Mesenchymal stem cell (in vitro differentiated cells and primary cell): ENCODE results near the gene ELMO3.
A peak's percentile ranks its signal among the peaks of the same experiment; 100 is the strongest.

Experiments used
- DNase-seq: peaks from one replicate; pipeline ENCODE4 v3.0.0-alpha.2; 2013
- H2AFZ ChIP-seq: one replicate; pipeline ENCODE4 v1.6.1; 2013; ENCODE audit warnings: low read depth, mild to moderate bottlenecking, control low read depth, inconsistent platforms, low read length, moderate library complexity
- H2AK5ac ChIP-seq: 2 replicates; pipeline ENCODE4 v1.6.1; 2013; ENCODE audit warnings: low read length, moderate library complexity, mild to moderate bottlenecking, inconsistent platforms; ENCODE audit not compliant: severe bottlenecking
- H2BK120ac ChIP-seq: one replicate; pipeline ENCODE4 v1.6.1; 2013; ENCODE audit warnings: low read depth, mild to moderate bottlenecking, inconsistent platforms, low read length, moderate library complexity
- H2BK12ac ChIP-seq, 2 experiments: one replicate each; pipeline ENCODE4 v1.6.1; 2013; ENCODE audit warnings: inconsistent platforms in 2 of 2, low read length in 2 of 2, mild to moderate bottlenecking in 2 of 2, moderate library complexity in 2 of 2, control low read depth in 1 of 2
- H2BK15ac ChIP-seq: one replicate; pipeline ENCODE4 v1.6.1; 2013; ENCODE audit warnings: mild to moderate bottlenecking, low read depth, inconsistent platforms; ENCODE audit not compliant: poor library complexity, severe bottlenecking
- H2BK5ac ChIP-seq: 2 replicates; pipeline ENCODE4 v1.6.1; 2013; ENCODE audit warnings: low read depth, mild to moderate bottlenecking, low read length, control low read depth, inconsistent platforms; ENCODE audit not compliant: poor library complexity, severe bottlenecking
- H3K14ac ChIP-seq, 2 experiments: one replicate each; pipeline ENCODE4 v1.6.1; 2013; ENCODE audit warnings: inconsistent platforms in 2 of 2, low read length in 2 of 2, control low read depth in 1 of 2, mild to moderate bottlenecking in 1 of 2, moderate library complexity in 1 of 2
- H3K18ac ChIP-seq, 2 experiments: one replicate each; pipeline ENCODE4 v1.6.1; 2013; ENCODE audit warnings: inconsistent platforms in 2 of 2, low read length in 2 of 2, control low read depth in 1 of 2, low read depth in 1 of 2, mild to moderate bottlenecking in 1 of 2
- H3K23ac ChIP-seq, 2 experiments: one replicate each; pipeline ENCODE4 v1.6.1; 2013; ENCODE audit warnings: inconsistent platforms in 2 of 2, low read length in 2 of 2, mild to moderate bottlenecking in 2 of 2, moderate library complexity in 2 of 2, control low read depth in 1 of 2
- H3K27ac ChIP-seq: 2 replicates; pipeline ENCODE4 v1.5.1; 2013; ENCODE audit warnings: mild to moderate bottlenecking, moderate library complexity, low read length, control low read depth, inconsistent platforms; ENCODE audit not compliant: poor library complexity, severe bottlenecking
- H3K27me3 ChIP-seq, 2 experiments: 2 replicates each; pipeline versions ENCODE4 v1.6.1 to v1.7.0; 2013; ENCODE audit warnings: low read length in 2 of 2, mild to moderate bottlenecking in 2 of 2, moderate library complexity in 2 of 2, control low read depth in 1 of 2, inconsistent platforms in 1 of 2; ENCODE audit not compliant: control insufficient read depth in 1 of 2, insufficient read depth in 1 of 2
- H3K36me3 ChIP-seq, 2 experiments: 2 replicates each; pipeline versions ENCODE4 v1.6.1 to v1.7.0; 2013; ENCODE audit warnings: low read length in 2 of 2, control low read depth in 1 of 2, inconsistent platforms in 1 of 2, low read depth in 1 of 2, mild to moderate bottlenecking in 1 of 2; ENCODE audit not compliant: insufficient read depth in 2 of 2, control insufficient read depth in 1 of 2
- H3K4ac ChIP-seq, 2 experiments: one replicate each; pipeline ENCODE4 v1.6.1; 2013; ENCODE audit warnings: inconsistent platforms in 2 of 2, low read length in 2 of 2, mild to moderate bottlenecking in 2 of 2, moderate library complexity in 2 of 2, control low read depth in 1 of 2, low read depth in 1 of 2
- H3K4me1 ChIP-seq: 2 replicates; pipeline ENCODE4 v1.6.1; 2013; ENCODE audit warnings: low read depth, low read length, control low read depth; ENCODE audit not compliant: control insufficient read depth, insufficient read depth
- H3K4me2 ChIP-seq: 2 replicates; pipeline ENCODE4 v1.6.1; 2013; ENCODE audit warnings: low read length, mild to moderate bottlenecking, inconsistent platforms; ENCODE audit not compliant: poor library complexity, severe bottlenecking
- H3K4me3 ChIP-seq, 2 experiments: 2 replicates each; pipeline versions ENCODE4 v1.5.1 to v1.7.0; 2013; ENCODE audit warnings: low read length in 2 of 2, mild to moderate bottlenecking in 2 of 2, control low read depth in 1 of 2, low read depth in 1 of 2; ENCODE audit not compliant: insufficient read depth in 1 of 2
- H3K79me1 ChIP-seq: replicated peaks from 2 replicates; pipeline ENCODE4 v1.6.1; 2013; ENCODE audit warnings: mild to moderate bottlenecking, control low read depth, low read length, inconsistent platforms; ENCODE audit not compliant: poor library complexity, severe bottlenecking
- H3K9ac ChIP-seq: 2 replicates; pipeline ENCODE4 v1.7.0; 2013; ENCODE audit warnings: mild to moderate bottlenecking, low read length, moderate library complexity
- H3K9me3 ChIP-seq: 2 replicates; pipeline ENCODE4 v1.7.0; 2013; ENCODE audit warnings: mild to moderate bottlenecking, low read length; ENCODE audit not compliant: control insufficient read depth
- H4K8ac ChIP-seq: one replicate; pipeline ENCODE4 v1.6.1; 2013; ENCODE audit warnings: inconsistent platforms, mild to moderate bottlenecking, low read length, moderate library complexity
- H4K91ac ChIP-seq: one replicate; pipeline ENCODE4 v1.6.1; 2013; ENCODE audit warnings: mild to moderate bottlenecking, low read length, inconsistent platforms
- WGBS: methylation state at CpG from one replicate; pipeline ENCODE4 v1.1.7; 2013; ENCODE audit warnings: mixed read lengths; 5-methylcytosine and 5-hydroxymethylcytosine counted together

The ELMO3 gene

DNA sequence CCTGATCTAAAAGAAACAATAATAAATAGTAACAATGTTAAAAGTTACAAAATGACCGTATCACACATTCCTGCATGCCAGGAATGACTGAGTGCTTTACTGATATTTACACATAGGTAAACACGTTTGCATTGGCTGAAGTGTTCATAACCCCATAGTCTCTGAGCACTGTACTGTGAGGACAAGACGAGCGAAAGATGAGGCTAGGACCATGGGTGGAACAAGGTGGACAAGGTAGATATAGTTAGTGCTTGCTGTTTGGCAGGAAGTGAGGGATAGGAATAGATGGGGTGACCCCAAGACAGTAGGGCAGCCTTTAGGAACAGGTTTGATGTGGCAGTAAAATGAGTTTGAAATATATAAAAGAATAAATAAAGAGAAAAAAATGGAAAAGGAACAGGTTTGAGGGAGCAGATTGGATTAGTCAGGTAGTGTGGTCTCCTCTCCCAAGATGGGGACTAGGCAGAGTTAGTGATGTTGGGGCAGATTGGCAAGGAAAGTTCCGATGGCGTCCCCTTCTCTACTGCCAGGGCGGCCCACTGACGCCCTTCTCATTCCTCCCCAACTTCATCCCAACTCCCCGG is 7.4 kb upstream of the ELMO3 start:
- no peak overlapping the region for H2BK120ac ChIP-seq
- no peak overlapping the region for H3K18ac ChIP-seq
- no peaks in the 10 kb centered on the region for H3K9me3 ChIP-seq
- no peak overlapping the region for H2BK15ac ChIP-seq
- H2AK5ac ChIP-seq: no peak overlapping the region
- H3K23ac ChIP-seq: no peak overlapping the region
- no peak overlapping the region for H3K14ac ChIP-seq
- DNase-seq: no peak
- H3K27me3 ChIP-seq: no peaks in the 10 kb centered on the region
- H3K27ac ChIP-seq: no peak overlapping the region
- peak overlapping the region; percentile 69 for H3K4me2 ChIP-seq
- peak overlapping the region; percentile 98 for H3K9ac ChIP-seq
- H2AFZ ChIP-seq: no peak overlapping the region
- H3K4ac ChIP-seq: no peak overlapping the region
- peak overlapping the region; percentile 25 for H4K8ac ChIP-seq
- peak overlapping the region in 1 of 2 experiments; percentile 99 for H3K4me3 ChIP-seq
- H3K79me1 ChIP-seq: peaks cover 22% of the 10 kb centered on the region
- H4K91ac ChIP-seq: no peak overlapping the region
- peaks cover 33 to 34% of the 10 kb centered on the region in 2 experiments for H3K36me3 ChIP-seq
- 44% methylated on average over 9 of the region's 9 CpGs for WGBS
- H3K4me1 ChIP-seq: peaks cover 31% of the 10 kb centered on the region
- H2BK12ac ChIP-seq: no peak overlapping the region
- H2BK5ac ChIP-seq: no peak overlapping the region

DNA sequence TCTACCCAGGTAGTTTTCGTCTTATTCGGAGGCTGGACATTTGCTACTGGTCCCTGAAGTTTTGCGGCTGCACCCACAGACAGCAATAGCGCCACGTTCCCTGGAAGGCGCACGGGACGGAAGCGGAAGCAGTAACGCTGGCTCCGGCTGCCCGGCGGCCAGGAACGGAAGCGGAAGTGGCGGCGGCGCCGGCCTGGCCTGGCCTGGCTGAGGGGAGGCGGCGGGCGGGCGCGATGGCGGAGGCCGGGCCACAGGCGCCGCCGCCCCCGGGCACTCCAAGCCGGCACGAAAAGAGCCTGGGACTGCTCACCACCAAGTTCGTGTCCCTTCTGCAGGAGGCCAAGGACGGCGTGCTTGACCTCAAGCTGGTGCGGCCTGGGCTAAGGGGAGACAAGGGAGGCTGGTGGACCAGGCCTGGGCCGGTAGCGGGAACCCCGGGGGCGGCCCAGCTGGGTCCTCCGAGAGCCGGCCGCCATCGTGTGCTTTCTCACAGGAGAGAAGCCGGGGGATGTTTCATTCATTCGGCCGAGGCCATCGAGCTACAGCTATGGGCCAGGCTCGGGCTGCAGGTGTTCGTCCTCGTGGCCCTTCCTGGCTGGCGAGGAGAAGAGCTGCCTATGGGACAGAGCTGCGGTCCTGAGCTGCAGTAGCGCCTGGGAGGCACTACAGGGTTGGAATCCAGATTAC is 6.8 kb upstream of the ELMO3 start, which contains the start of gene E2F4:
E2F4 (plus strand) TSS at position 161 of the 687 bp plus-strand sequence; CDS start at position 234, 73 bp downstream.
- Histone ChIP-seq H3K27ac (no peak within 1 kb of the TSS), H2BK5ac (no peak within 1 kb of the TSS), H2BK12ac (no peak within 1 kb of the TSS), H2BK120ac (no peak within 1 kb of the TSS), H3K36me3 (peaks cover 40% of the 10 kb centered on the region in 2 experiments), H3K4me2 (peak within 1 kb of the TSS; percentile 81), H3K4ac (peak within 1 kb of the TSS; percentile 62 to 88), H3K27me3 (no peaks in the 10 kb centered on the region), H3K4me1 (peaks cover 26% of the 10 kb centered on the region), H3K9me3 (no peaks in the 10 kb centered on the region), H3K18ac (peak within 1 kb of the TSS; percentile 89 to 95), H3K79me1 (peaks cover 24% of the 10 kb centered on the region), H3K14ac (peak within 1 kb of the TSS in 1 of 2 experiments; percentile 89), H3K4me3 (peak within 1 kb of the TSS; percentile 97 to 99), H2AFZ (peak within 1 kb of the TSS; percentile 81), H3K23ac (no peak within 1 kb of the TSS), H3K9ac (peak within 1 kb of the TSS; percentile 98), H2BK15ac (no peak within 1 kb of the TSS), H4K91ac (peak within 1 kb of the TSS; percentile 1), H2AK5ac (no peak within 1 kb of the TSS), H4K8ac (peak within 1 kb of the TSS; percentile 97)
- under 1% methylated on average over 54 of the region's 54 CpGs for WGBS
- DNase-seq: peak; percentile 93

GRCh38 chr16:67192781-67193361 is 6.1 kb upstream of the ELMO3 start:
- 42% methylated on average over 17 of the region's 17 CpGs for whole genome bisulfite sequencing
- Histone ChIP-seq H3K14ac (peak overlapping the region in 1 of 2 experiments; percentile 63), H3K27ac (no peak overlapping the region), H3K4me3 (peak overlapping the region; percentile 97 to 99), H2AFZ (no peak overlapping the region), H3K36me3 (peaks cover 47% of the 10 kb centered on the region in 2 experiments), H2AK5ac (no peak overlapping the region), H2BK15ac (no peak overlapping the region), H2BK120ac (no peak overlapping the region), H3K79me1 (peaks cover 27% of the 10 kb centered on the region), H4K8ac (peak overlapping the region; percentile 97), H3K27me3 (no peaks in the 10 kb centered on the region), H3K9ac (peak overlapping the region; percentile 98), H3K4me1 (peaks cover 29% of the 10 kb centered on the region), H3K4me2 (peak overlapping the region; percentile 81), H4K91ac (no peak overlapping the region), H3K9me3 (no peaks in the 10 kb centered on the region), H3K18ac (peak overlapping the region in 1 of 2 experiments; percentile 61), H3K4ac (peak overlapping the region; percentile 30 to 62), H2BK12ac (no peak overlapping the region), H2BK5ac (no peak overlapping the region), H3K23ac (no peak overlapping the region)
- no peak for DNase-seq

DNA sequence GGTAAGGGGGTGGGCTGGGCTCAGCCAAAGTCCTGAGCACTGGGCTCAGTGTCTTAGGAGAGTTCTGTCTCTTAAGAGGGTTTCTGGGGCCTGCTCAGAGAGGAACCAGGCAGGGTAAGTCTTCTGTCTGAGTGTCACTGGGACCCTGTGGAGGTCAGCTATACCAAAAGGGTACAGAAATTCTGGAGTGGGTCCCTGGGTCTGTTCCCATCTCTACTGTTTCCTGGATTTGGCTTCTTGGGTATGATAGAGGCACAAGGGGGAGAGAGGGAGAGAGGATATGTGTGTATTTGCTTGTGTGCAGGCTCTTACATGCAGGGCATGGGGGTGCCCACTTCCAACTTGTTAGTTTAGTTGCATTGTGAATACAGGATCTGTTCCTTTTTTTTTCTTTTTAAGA is 5.4 kb upstream of the ELMO3 start:
- Histone ChIP-seq H3K4me2 (peak overlapping the region; percentile 25), H3K79me1 (peaks cover 28% of the 10 kb centered on the region), H4K91ac (no peak overlapping the region), H3K4ac (no peak overlapping the region), H3K4me3 (peak overlapping the region in 1 of 2 experiments; percentile 99), H3K14ac (no peak overlapping the region), H2BK5ac (no peak overlapping the region), H3K18ac (no peak overlapping the region), H2AFZ (no peak overlapping the region), H3K4me1 (peaks cover 33% of the 10 kb centered on the region), H2BK15ac (no peak overlapping the region), H2BK12ac (peak overlapping the region in 1 of 2 experiments; percentile 22), H2BK120ac (no peak overlapping the region), H3K23ac (no peak overlapping the region), H4K8ac (no peak overlapping the region), H2AK5ac (no peak overlapping the region), H3K27ac (no peak overlapping the region), H3K27me3 (no peaks in the 10 kb centered on the region), H3K9me3 (no peaks in the 10 kb centered on the region), H3K36me3 (peaks cover 54% of the 10 kb centered on the region in 2 experiments), H3K9ac (peak overlapping the region; percentile 98)
- DNase-seq: no peak
